GM18951 (cell line): ENCODE results near the gene NR3C2.

ENCODE experiments used
- POLR2A ChIP-seq: IDR thresholded peaks from 4 replicates; pipeline ENCODE4 v1.6.1; 2011; ENCODE audit warnings: mild to moderate bottlenecking; ENCODE audit not compliant: insufficient read length, insufficient read depth; ENCODE audit errors: extremely low read depth
- in situ Hi-C: fragments of 300-500 bp; cut with MboI; formaldehyde crosslinking; loops from one replicate; pipeline ENCODE4 v1.12.0; 2022; ENCODE audit warnings: low sequenced_read_pairs, mixed read lengths, inconsistent platforms; ENCODE audit not compliant: unreplicated experiment

The NR3C2 gene

DNA sequence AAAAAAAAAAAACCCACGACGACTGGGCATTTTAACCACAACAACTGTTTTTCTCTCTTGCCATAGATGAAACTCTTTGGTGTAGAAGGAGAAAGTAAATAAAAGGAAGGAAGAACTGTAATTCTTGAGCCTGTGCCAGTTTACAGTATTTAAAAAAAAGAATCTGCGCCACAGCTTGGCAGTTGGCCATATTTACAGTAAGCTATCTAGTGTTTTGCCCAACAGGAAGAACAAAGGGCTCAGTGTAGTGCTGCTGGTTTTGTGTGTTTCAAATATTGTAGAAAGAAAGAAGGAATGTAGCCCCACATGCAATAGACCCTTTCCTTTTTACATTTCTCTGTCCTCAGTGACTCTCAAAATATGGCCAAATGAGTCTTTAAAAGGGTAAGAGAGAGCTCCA lies 66.1 kb downstream of the NR3C2 start:
- in situ Hi-C loops: no loop called here
- no peak for TF ChIP-seq POLR2A

- TF ChIP-seq POLR2A: no peak
- in situ Hi-C loops: no loop called here
Observed at GRCh38 chr4:148375584-148375983, 66.6 kb downstream of the NR3C2 start.

GRCh38 chr4:148373093-148373492 lies 69.1 kb downstream of the NR3C2 start:
- in situ Hi-C loops: no loop called here

GRCh38 chr4:148369919-148370318 lies 72.3 kb downstream of the NR3C2 start:
- no peak for TF ChIP-seq POLR2A
- in situ Hi-C loops: no loop called here

More at GRCh38 chr4:148373093-148373492, 69.1 kb downstream of the NR3C2 start:
- TF ChIP-seq POLR2A: no peak

DNA sequence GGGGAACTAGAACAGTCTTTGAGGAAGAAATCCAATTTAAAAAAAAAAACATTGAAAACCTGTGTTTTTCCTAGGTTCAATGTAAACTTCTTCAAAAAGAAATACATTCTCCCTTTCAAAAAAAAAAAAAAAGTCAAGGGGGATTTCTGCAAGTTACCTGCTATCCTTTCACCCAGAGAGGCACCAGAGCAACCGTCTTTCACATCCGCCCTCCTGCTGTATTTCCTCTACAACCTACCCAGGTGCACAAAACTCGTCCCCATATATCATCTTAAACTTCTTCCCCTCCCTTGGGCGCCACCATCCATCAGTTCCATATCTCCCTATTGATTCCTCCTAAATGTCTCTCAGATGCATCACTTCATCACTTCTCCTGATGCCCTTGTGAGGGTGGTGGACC lies 74.5 kb downstream of the NR3C2 start:
- in situ Hi-C loops: no loop called here
- no peak for TF ChIP-seq POLR2A

GRCh38 chr4:148366251-148366650 lies 76.0 kb downstream of the NR3C2 start:
- in situ Hi-C loops: no loop called here
- no peak for TF ChIP-seq POLR2A

- in situ Hi-C loops: no loop called here
- no peak for TF ChIP-seq POLR2A
Observed at GRCh38 chr4:148364525-148364924, 77.7 kb downstream of the NR3C2 start.

DNA sequence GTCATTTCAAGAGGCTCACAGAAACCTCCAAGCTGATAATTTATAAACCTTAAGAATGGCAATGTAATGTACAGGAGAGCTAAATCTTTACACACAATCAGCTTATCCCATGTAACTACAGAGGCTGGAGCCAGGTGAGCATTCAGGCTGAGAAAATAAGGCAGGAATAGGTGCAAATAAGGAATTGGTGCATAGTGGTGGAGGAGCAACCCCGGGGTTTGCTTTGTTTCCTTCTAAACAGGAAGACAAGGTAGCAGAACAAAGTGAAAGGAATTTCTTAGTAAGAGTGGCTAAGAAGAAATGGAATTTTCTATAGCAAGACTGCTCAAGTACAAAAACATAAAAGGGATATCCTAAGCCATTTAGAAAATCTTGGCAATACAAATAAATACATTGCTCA lies 82.4 kb downstream of the NR3C2 start:
- in situ Hi-C loops: no loop called here
- no peak for TF ChIP-seq POLR2A

- TF ChIP-seq POLR2A: no peak
- in situ Hi-C loops: no loop called here
Observed at GRCh38 chr4:148355442-148356123, 86.6 kb downstream of the NR3C2 start.

GRCh38 chr4:148354186-148354585 lies 88.0 kb downstream of the NR3C2 start:
- no peak for TF ChIP-seq POLR2A
- in situ Hi-C loops: no loop called here

GRCh38 chr4:148353571-148353970 lies 88.6 kb downstream of the NR3C2 start:
- in situ Hi-C loops: no loop called here
- no peak for TF ChIP-seq POLR2A

DNA sequence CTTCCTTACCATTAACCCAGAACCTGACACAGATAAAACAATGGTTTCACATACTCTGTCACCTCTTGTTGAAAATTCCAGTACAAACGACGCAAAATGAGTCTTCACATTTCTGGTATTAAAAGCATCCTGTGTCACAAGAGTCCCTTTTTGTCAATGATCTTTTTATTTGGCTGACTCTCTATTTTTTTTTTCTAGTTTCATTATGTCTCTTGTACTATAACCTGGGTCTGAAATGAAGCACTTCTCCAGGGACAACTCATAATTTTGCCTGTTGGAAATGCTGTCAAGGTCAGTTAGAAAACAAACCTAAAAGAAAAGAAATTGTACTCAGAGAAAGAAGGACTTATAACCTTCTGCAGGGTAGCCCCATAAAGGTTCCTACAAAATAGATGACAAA lies 93.1 kb downstream of the NR3C2 start:
- TF ChIP-seq POLR2A: no peak

GRCh38 chr4:148346657-148347056 lies 95.6 kb downstream of the NR3C2 start:
- TF ChIP-seq POLR2A: no peak
- in situ Hi-C loops: no loop called here

More for the DNA sequence above, 93.1 kb downstream of the NR3C2 start:
- in situ Hi-C loops: no loop called here

- in situ Hi-C loops: no loop called here
- TF ChIP-seq POLR2A: no peak
Observed at GRCh38 chr4:148345509-148345908, 96.7 kb downstream of the NR3C2 start.

DNA sequence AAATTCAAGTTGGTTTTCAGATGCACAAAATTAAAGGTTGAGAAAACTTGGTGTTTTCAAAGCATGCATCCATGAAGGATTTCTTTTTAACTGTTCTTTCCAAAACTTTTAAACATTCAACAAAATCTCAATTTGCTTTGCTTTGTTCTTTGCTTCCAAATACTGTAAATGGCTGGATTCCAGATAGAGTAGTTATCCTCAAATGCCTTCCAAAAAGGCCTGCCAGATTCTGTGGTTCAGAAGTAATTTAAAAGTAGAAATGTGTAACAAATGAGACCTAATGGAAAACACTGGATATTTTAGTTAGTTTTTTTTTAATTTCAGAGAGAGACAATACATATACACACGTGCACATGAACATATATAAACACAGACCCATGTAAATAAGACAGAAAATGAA lies 97.3 kb downstream of the NR3C2 start:
- in situ Hi-C loops: no loop called here
- TF ChIP-seq POLR2A: no peak

DNA sequence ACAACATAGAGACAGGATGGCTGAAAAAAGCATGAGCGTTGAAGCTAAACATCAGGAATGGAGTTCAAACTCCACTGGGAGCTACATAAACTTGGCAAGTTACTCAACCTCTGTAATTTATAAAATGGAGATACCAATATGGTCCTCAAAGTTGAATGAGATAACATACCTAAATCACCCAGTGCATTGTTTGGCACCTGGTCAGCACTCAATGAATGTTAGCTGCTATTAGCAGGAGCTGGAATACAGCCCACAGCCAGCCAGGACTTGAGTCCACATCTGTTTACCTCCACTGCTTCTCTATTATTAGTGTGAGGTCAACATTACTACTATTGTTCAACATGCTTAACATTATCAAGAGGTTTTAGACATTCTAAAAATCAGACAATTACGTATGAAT lies 97.9 kb downstream of the NR3C2 start:
- in situ Hi-C loops: no loop called here
- TF ChIP-seq POLR2A: no peak
